ENCODE measurements around the gene PLK5.

Gene PLK5

DNA sequence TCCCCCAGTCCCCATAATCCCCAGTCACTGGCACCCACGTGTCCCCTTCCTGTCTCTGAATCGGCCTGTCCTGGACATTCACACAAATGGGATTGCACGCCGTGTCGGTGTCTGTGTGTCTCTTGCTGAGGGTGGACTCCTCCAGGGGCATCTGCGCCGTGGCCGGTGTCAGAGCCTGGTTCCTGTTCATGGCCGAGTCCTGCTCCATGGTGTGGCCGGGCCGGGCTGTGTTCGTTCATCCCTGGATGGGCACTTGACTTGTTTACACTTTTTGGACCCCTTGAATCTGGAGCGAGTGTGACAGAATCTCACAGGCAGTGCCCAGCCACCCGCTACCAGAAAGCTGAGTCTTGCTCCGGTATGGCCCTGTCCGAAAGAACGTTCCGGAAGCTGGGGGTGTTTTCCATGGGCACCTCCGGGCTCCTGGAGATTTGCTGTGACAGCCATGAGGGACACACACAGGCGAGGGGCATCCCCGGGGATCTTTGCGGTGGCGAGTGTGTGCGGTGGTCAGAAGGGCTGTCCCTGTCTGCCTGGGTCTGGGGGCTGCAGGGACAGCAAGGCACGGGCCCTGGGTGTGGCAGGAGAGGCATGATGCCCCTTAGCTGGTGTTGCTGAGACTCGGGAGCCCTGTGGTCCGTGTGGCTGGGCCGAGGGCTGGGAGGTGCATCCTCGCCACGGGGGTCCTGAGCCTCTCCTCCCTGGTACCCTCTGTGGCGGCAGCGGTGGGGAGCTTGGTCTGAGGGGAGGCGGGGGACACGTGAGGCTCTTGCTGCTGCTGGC is 50.7 kb downstream of the PLK5 start:
- no peak for DNase-seq
- no peak for TF ChIP-seq GATA1 (IDR thresholded peaks at IDR 0.05; ENCODE audit: low read depth, low read length)
- no peak for TF ChIP-seq POLR2A (IDR thresholded peaks at IDR 0.05; ENCODE audit: low read length)

GRCh38 chr19:1575323-1576241 is 51.7 kb downstream of the PLK5 start:
- DNase-seq: no peak
- TF ChIP-seq POLR2A (IDR thresholded peaks at IDR 0.05; ENCODE audit: low read length) (no peak), GATA1 (IDR thresholded peaks at IDR 0.05; ENCODE audit: low read depth, low read length) (no peak)

- no peak for DNase-seq
- TF ChIP-seq POLR2A (IDR thresholded peaks at IDR 0.05; ENCODE audit: low read length): no peak
- TF ChIP-seq GATA1 (IDR thresholded peaks at IDR 0.05; ENCODE audit: low read depth, low read length): no peak
Measured at GRCh38 chr19:1576242-1577089, 52.6 kb downstream of the PLK5 start.

GRCh38 chr19:1577090-1577928 is 53.4 kb downstream of the PLK5 start:
- TF ChIP-seq POLR2A (IDR thresholded peaks at IDR 0.05; ENCODE audit: low read length): no peak
- DNase-seq: no peak

DNA sequence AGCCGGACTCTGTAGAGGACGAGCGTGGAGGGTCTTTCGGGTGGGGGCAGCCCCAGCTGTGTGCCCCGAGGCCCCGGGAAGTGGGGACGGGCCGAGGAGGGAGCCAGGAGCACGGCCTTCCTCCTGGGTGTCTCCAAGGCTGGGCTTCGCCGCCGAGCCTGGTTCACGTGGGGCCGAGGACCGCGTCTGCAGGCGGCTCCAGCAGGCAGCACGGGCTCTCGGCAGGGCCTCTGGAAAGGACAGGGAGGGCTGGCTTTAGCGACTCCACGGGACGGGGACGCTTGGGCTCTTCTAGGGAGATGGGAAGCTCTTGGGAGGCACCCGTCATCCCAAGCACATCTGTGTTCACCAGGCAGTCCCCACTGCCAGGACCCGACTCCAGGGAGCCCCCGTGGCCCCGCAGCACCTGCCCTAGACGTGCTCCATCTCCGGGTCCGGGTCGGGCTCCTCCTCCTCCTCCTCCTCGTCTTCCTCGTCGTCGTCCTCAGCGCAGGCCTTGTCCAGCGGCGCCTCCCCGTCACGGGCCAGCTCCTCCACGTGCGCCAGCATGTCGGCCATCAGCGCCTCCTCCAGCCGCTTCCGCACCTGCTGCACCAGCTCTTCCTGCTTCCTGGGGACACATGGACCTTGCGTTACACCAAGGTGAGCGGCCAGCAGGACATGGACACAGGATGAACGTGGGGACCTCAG is 54.2 kb downstream of the PLK5 start:
- no peak for DNase-seq
- TF ChIP-seq GATA1 (IDR thresholded peaks at IDR 0.05; ENCODE audit: low read depth, low read length): no peak
- TF ChIP-seq POLR2A (IDR thresholded peaks at IDR 0.05; ENCODE audit: low read length): no peak

DNA sequence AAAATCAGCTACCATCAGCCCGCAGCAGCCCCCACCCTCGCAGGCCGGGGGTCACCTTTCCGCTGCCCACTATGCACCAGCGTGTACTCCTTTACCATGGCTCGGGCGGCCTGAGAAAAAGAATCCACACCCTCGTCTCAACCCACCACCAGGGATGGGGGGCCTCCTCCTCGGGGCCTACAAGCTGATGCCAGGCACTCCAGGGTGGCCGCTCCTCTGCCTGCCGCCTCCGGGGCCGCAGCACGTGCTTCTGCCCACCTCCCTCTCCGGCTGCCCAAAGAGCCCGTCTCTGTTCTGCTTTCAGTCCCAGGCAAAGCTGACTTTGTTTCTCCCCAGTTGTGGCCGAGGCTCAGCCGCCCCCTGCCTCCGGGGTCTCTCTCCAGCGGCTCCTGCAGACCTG is 55.3 kb downstream of the PLK5 start:
- no peak for DNase-seq
- no peak for TF ChIP-seq GATA1 (IDR thresholded peaks at IDR 0.05; ENCODE audit: low read depth, low read length)
- TF ChIP-seq POLR2A (IDR thresholded peaks at IDR 0.05; ENCODE audit: low read length): no peak

- DNase-seq: no peak
- TF ChIP-seq GATA1 (IDR thresholded peaks at IDR 0.05; ENCODE audit: low read depth, low read length) (no peak), POLR2A (IDR thresholded peaks at IDR 0.05; ENCODE audit: low read length) (no peak)
Measured at GRCh38 chr19:1580382-1580781, 56.5 kb downstream of the PLK5 start.

- no peak for DNase-seq
- TF ChIP-seq GATA1 (IDR thresholded peaks at IDR 0.05; ENCODE audit: low read depth, low read length) (no peak), POLR2A (IDR thresholded peaks at IDR 0.05; ENCODE audit: low read length) (no peak)
Measured at GRCh38 chr19:1580957-1581356, 57.1 kb downstream of the PLK5 start.

- DNase-seq: no peak
- TF ChIP-seq GATA1 (IDR thresholded peaks at IDR 0.05; ENCODE audit: low read depth, low read length): no peak
- TF ChIP-seq POLR2A (IDR thresholded peaks at IDR 0.05; ENCODE audit: low read length): no peak
Measured at GRCh38 chr19:1582201-1582600, 58.3 kb downstream of the PLK5 start.

DNA sequence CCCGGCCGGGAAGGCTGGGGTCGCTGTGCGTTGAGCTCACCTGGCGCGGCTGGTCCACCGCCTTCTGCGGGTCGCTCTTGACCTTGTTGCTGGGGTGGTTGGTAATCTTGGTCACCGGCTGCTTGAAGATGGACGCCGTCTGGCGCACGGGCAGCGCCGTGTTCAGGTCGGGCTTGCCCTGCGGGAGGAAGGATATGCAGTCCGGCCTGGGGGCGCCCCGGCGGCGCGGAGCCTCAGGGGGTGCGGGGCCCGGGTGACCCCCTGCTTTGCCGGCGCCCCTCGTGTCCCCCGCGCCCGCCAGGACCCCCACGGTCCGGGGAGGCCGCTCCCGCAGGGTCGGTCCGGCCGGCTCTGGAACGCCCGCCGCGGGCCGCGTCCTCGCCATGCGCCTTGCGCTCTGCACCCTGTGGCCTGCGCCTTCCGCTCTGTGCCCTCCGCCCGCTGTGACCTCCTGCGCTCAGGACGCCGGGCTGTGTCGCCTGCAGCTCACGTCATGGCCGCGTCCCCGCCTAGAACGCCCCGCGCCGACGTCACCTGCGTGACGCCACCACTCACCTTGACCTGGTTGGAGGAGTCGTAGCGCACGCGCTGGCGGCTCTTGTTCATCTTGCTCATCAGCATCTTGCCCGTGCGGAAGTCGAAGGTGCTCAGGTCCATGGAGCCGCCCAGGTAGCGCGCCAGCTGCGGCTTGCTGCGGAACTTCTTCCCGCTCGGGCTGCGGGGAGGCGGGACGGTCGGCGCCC is 60.8 kb downstream of the PLK5 start:
- no peak for DNase-seq
- TF ChIP-seq POLR2A (IDR thresholded peaks at IDR 0.05; ENCODE audit: low read length): no peak
- no peak for TF ChIP-seq GATA1 (IDR thresholded peaks at IDR 0.05; ENCODE audit: low read depth, low read length)

GRCh38 chr19:1585243-1585580 is 61.3 kb downstream of the PLK5 start:
- TF ChIP-seq GATA1 (IDR thresholded peaks at IDR 0.05; ENCODE audit: low read depth, low read length): no peak
- TF ChIP-seq POLR2A (IDR thresholded peaks at IDR 0.05; ENCODE audit: low read length): no peak

More at GRCh38 chr19:1585243-1585580, 61.3 kb downstream of the PLK5 start:
- DNase-seq: no peak
